IMR-90 (cell line): Measurements from ENCODE around the gene MDFI.

ENCODE experiments used
- POLR2A ChIP-seq: IDR thresholded peaks from 2 replicates; pipeline ENCODE4 v1.6.1; 2012; ENCODE audit warnings: mild to moderate bottlenecking, low read depth, low read length
- RAD21 ChIP-seq: IDR thresholded peaks from 2 replicates; pipeline ENCODE4 v1.6.1; 2012; ENCODE audit warnings: low read length, improper control_type of control experiment
- RFX5 ChIP-seq: IDR thresholded peaks from 2 replicates; pipeline ENCODE4 v1.8.0; 2012; ENCODE audit warnings: low read depth, mild to moderate bottlenecking, low read length, moderate library complexity
- TF ChIP-seq, protein P1 (sequence below): conservative IDR thresholded peaks from 2 replicates; pipeline ENCODE4 v1.5.1; 2012; ENCODE audit warnings: mild to moderate bottlenecking, low read depth, low read length, improper control_type of control experiment

DNA sequence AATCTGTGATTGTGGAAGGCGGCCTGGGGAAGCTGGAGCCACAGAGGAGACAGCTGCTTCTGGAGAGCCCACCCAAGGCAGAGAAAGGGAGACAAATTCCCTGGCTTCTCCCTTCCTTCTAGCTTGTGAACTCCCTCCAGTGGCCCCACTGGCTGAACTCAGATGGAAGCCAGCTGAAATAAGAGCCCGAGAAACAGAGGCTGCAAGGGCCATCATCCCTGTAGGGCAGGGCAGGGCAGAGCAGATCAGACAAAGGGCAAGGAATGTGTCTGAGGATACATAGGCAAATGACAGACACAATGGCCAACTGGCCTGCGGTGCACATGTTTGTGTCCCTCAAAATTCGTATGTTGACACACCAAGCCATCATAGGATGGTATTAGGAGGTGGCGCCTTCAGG is 25.3 kb downstream of the MDFI start:
- TF ChIP-seq, protein P1, sequence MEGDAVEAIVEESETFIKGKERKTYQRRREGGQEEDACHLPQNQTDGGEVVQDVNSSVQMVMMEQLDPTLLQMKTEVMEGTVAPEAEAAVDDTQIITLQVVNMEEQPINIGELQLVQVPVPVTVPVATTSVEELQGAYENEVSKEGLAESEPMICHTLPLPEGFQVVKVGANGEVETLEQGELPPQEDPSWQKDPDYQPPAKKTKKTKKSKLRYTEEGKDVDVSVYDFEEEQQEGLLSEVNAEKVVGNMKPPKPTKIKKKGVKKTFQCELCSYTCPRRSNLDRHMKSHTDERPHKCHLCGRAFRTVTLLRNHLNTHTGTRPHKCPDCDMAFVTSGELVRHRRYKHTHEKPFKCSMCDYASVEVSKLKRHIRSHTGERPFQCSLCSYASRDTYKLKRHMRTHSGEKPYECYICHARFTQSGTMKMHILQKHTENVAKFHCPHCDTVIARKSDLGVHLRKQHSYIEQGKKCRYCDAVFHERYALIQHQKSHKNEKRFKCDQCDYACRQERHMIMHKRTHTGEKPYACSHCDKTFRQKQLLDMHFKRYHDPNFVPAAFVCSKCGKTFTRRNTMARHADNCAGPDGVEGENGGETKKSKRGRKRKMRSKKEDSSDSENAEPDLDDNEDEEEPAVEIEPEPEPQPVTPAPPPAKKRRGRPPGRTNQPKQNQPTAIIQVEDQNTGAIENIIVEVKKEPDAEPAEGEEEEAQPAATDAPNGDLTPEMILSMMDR: no peak
- no peak for TF ChIP-seq RAD21
- TF ChIP-seq RFX5: no peak
- no peak for TF ChIP-seq POLR2A
